Stimulated activated CD4-positive, alpha-beta T cell treated with anti-CD3 and anti-CD28 coated beads, Interleukin-4, amount 100 ng/mL, for 24 hours (primary cell): ENCODE measurements around the gene PNPLA5.

ENCODE experiments used
- DNase-seq: peaks from one replicate; pipeline ENCODE4 v3.0.0-alpha.2; 2020

Gene PNPLA5

DNA sequence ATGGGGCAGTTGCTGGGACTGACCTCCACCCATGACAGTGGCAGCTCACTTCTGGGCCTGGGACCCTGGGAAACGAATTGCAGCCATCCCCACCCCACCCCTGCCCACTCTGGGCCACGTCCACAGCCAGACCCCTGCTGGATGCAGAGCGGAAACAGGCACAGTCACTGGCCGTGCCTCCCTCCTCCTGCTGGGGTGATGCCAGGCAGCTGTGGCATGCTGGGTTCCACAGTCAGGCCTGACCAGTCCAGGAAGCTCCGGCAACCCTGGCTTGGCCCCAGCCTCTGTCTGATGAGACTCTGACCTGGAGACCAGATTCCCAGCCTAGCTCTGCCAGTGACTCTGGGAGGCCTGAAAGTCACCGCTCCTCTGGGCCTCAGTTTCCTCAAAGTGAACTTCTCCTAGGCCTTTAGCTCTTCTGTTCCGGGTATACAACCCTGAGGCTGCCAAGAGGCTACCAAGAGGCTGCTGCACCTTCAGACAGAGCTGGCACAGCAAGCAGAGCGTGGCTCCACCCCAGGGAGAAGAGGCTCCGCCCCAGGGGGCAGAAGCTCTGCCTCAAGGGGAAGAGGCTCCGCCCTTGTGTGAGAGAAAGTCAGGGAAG is 38.4 kb downstream of the PNPLA5 start:
- no peak for DNase-seq

DNA sequence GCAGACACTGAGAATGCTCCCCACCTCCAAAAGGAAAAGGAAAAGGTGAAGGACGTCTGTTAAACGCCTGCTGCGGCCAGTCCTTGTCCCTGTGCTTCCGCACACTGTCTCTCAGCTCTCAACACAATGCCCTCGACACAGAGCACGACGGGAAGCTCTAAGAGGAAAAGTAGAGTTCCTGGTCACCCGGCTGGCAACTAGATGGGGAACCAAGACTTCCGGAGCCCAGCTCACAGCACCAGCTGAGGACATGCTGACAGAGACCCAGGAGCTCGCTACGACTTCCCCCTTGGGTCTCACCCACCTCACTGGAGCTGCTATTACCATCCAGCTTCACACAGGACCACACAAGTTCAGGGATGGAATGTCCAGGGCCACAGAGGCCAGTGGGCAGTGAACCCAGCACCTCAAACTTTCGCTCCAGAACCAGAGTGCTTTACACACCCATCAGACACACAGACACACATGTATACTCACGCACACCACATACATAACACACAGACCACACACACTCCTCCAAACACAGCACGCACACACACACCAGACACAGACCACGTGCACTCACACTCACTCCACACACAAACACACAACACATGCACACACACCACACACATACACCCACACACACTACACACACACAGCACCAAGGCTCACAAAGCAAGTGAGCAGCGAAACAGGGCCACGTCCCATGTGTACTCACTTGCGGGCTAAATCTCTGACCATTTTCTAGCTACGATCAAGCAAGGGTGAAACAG is 39.1 kb downstream of the PNPLA5 start:
- DNase-seq = no peak

- no peak for DNase-seq
These were observed 39.9 kb downstream of the PNPLA5 start for GRCh38 chr22:43851979-43852307.

GRCh38 chr22:43851058-43851978 is 40.5 kb downstream of the PNPLA5 start:
- DNase-seq = no peak

GRCh38 chr22:43850529-43850928 is 41.3 kb downstream of the PNPLA5 start:
- DNase-seq = no peak

DNA sequence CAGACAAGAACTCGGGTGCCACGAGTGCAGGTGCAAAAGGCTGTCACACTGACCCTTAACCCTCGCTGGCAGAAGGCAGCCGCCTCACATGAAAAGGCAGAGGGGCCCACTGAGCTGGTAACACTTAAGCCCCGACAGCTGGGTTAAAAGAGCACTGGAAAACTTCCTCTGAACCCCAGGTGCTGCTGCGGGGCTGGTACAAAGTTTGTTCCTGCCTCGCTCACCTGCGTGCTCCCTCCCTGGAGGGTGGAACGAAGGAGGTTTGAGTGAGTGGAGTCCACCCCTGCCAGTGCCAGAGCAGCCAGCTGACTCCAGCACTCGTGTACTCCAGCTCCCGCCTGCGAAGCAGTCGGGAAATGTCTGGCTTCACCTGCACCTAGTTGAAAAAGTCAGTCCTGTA is 42.1 kb downstream of the PNPLA5 start:
- no peak for DNase-seq

GRCh38 chr22:43848366-43849171 is 43.2 kb downstream of the PNPLA5 start:
- DNase-seq = no peak

GRCh38 chr22:43847376-43848289 is 44.2 kb downstream of the PNPLA5 start:
- DNase-seq = no peak

DNA sequence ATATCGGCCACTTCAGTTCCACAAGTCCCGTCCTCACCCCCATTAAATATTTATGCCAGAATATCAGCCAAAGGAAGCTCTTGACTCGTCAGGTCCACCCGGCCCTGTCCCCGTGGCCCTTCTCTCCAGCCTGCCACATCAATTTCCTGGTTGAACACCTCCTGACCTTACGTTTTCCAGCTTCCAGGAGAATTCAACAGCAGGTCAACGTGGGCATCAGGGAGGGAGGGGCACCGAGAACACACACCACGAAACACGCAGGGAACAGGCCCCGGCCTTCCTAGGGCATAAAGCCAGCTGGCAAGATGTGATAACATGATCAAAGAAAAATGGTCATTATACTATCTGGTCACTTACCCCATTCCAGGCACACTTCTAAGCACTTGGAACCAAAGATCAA is 44.8 kb downstream of the PNPLA5 start:
- DNase-seq = no peak

- no peak for DNase-seq
These were observed 45.8 kb downstream of the PNPLA5 start for GRCh38 chr22:43845981-43846380.

- no peak for DNase-seq
These were observed 47.0 kb downstream of the PNPLA5 start for GRCh38 chr22:43844560-43845545.

- DNase-seq = no peak
These were observed 47.9 kb downstream of the PNPLA5 start for GRCh38 chr22:43843783-43844530.

GRCh38 chr22:43841742-43842141 is 50.1 kb downstream of the PNPLA5 start:
- DNase-seq = no peak

DNA sequence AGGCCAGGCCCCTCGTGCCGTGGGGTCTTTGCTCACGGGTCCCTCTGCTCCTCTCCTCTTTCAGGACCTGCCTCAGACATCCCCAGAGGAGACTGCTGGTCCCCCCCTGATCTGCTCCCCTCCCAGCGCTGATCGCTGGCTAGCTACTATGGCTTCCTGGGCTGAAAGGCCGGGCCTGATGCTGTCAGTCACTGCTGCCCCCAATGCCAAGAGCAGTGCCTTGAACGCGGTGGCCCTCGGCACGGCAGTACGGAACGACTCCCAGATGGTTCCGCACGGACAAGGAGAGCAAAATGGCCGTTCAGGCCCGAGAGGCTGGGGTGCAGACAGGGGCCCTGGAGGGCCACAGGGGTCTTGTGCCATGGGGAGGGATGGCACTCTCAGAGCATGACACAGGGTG is 51.0 kb downstream of the PNPLA5 start:
- DNase-seq = no peak

DNA sequence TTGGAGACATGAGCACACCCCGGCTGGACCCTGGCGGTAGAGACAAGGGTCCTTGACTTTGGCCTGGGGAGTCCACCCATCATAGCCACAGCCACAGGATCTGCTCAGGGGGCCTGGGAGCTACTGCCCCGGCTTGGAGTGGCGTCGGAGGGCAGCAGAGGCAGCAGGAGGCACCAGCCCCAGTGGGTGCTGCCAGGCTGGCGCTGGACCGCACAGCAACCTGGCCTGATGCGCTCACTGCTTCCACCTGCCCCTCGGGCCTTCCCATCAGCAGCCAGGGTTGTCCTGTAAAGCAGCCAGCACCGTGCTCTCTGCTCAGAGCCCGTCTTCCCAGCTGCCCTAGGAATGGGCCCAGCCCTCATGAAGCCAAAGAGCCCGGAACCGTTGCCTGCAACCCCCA is 51.4 kb downstream of the PNPLA5 start:
- DNase-seq = no peak

GRCh38 chr22:43839781-43840180 is 52.0 kb downstream of the PNPLA5 start:
- no peak for DNase-seq

GRCh38 chr22:43838571-43839307 is 53.1 kb downstream of the PNPLA5 start:
- DNase-seq = no peak

DNA sequence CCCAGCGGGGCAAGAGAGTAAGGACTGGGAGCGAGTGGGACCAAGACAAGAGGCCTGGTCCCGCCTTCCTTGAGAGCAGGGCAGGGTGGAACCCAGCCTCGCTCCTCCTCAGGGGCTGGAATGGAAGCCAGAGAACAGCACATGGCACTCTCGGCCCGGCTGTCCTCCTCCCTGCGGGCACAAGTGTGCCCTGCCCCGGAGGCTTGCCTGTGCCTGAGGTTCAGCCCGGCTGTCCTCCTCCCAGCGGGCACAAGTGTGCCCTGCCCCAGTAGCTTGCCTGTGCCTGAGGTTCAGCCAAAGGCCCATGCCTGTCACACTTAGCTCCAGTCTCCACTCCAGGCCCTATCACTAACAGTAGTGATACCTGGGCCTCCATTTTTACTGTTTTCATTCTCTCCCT is 53.7 kb downstream of the PNPLA5 start:
- DNase-seq = no peak

GRCh38 chr22:43837666-43838065 is 54.1 kb downstream of the PNPLA5 start:
- DNase-seq = no peak
